T-helper 17 cell (primary cell): ENCODE measurements around the gene TACC2. TPM values are rescaled to one million over a fixed set of nuclear protein-coding genes. Genes with fewer than 3 reads are reported as not detected.
"Not testable (repeated sequence)": the region's sequence is repeated elsewhere in the genome, so short reads cannot be mapped to it uniquely, and the experiment has no call there.

Experiments
- ATAC-seq: fragments of 150-1000 bp; cut with Tn5 transposase; 2 replicates; pipeline ENCODE4 v1.10.0; 2021; ENCODE audit warnings: mild to moderate bottlenecking, moderate library complexity
- DNase-seq, 3 donors: peaks; one replicate each; pipeline versions ENCODE4 v3.0.0 to v3.0.0-alpha.2; 2020 to 2021
- H3K9me3 ChIP-seq: one replicate; pipeline ENCODE4 v1.7.0; 2013; ENCODE audit warnings: low read length, mild to moderate bottlenecking; ENCODE audit not compliant: control insufficient read depth, poor library complexity, severe bottlenecking
- H3K27ac Mint-ChIP-seq: one replicate; pipeline ENCODE4 v1.8.0; 2022; ENCODE audit warnings: mild to moderate bottlenecking, moderate library complexity, mixed read lengths
- H3K27me3 Mint-ChIP-seq: one replicate; pipeline ENCODE4 v1.8.0; 2022; ENCODE audit warnings: mixed read lengths
- H3K36me3 Mint-ChIP-seq: one replicate; pipeline ENCODE4 v1.8.0; 2022; ENCODE audit warnings: low read depth, mixed read lengths
- H3K4me1 Mint-ChIP-seq: one replicate; pipeline ENCODE4 v1.8.0; 2022; ENCODE audit warnings: mild to moderate bottlenecking, mixed read lengths
- H3K4me3 Mint-ChIP-seq: one replicate; pipeline ENCODE4 v1.8.0; 2022; ENCODE audit warnings: mild to moderate bottlenecking, moderate library complexity, mixed read lengths
- total RNA-seq, 4 donors: library from RNA in 2 of 4; stranded (reverse) in 2 of 4; gene quantifications; one replicate each; pipeline ENCODE4 v1.2.3 and lab custom pipeline; 2022 to 2026

The TACC2 gene
- total RNA-seq, 2 donors from 2014 or later: not detected

- H3K4me3 Mint-ChIP-seq: no peak overlapping the region
- no peaks in the 10 kb centered on the region for H3K4me1 Mint-ChIP-seq
Observed at GRCh38 chr10:122087436-122087835, 98.5 kb downstream of the TACC2 start.

GRCh38 chr10:122089311-122090017 is 100.5 kb downstream of the TACC2 start:
- H3K4me3 Mint-ChIP-seq: no peak overlapping the region
- ATAC-seq: no peak
- no peaks in the 10 kb centered on the region for H3K9me3 ChIP-seq
- H3K27ac Mint-ChIP-seq: no peak overlapping the region
- peaks cover 29% of the 10 kb centered on the region for H3K27me3 Mint-ChIP-seq
- H3K4me1 Mint-ChIP-seq: no peaks in the 10 kb centered on the region
- DNase-seq: no peak
- no peaks in the 10 kb centered on the region for H3K36me3 Mint-ChIP-seq

More at GRCh38 chr10:122087436-122087835, 98.5 kb downstream of the TACC2 start:
- ATAC-seq: no peak
- Mint-ChIP-seq H3K27ac (no peak overlapping the region), H3K36me3 (no peaks in the 10 kb centered on the region), H3K27me3 (peaks cover 27% of the 10 kb centered on the region)
- no peak for DNase-seq
- no peaks in the 10 kb centered on the region for H3K9me3 ChIP-seq

GRCh38 chr10:122091722-122092121 is 102.8 kb downstream of the TACC2 start:
- no peaks in the 10 kb centered on the region for H3K9me3 ChIP-seq
- H3K4me3 Mint-ChIP-seq: no peak overlapping the region
- DNase-seq: no peak
- H3K36me3 Mint-ChIP-seq: no peaks in the 10 kb centered on the region
- no peak overlapping the region for H3K27ac Mint-ChIP-seq
- no peak for ATAC-seq
- peaks cover 29% of the 10 kb centered on the region for H3K27me3 Mint-ChIP-seq
- no peaks in the 10 kb centered on the region for H3K4me1 Mint-ChIP-seq

- no peak for DNase-seq
- H3K36me3 Mint-ChIP-seq: no peaks in the 10 kb centered on the region
- peaks cover 40% of the 10 kb centered on the region for H3K27me3 Mint-ChIP-seq
- no peaks in the 10 kb centered on the region for H3K9me3 ChIP-seq
- ATAC-seq: no peak
- no peak overlapping the region for H3K4me3 Mint-ChIP-seq
- no peak overlapping the region for H3K27ac Mint-ChIP-seq
- H3K4me1 Mint-ChIP-seq: no peaks in the 10 kb centered on the region
Observed at GRCh38 chr10:122093076-122093475, 104.1 kb downstream of the TACC2 start.

- ATAC-seq, H3K4me3 Mint-ChIP-seq, H3K9me3 ChIP-seq: not testable (repeated sequence)
Observed at GRCh38 chr10:122096181-122096580, 107.2 kb downstream of the TACC2 start.

GRCh38 chr10:122096705-122097104 is 107.7 kb downstream of the TACC2 start:
- Mint-ChIP-seq H3K27me3 (peaks cover 31% of the 10 kb centered on the region), H3K4me3 (no peak overlapping the region), H3K36me3 (no peaks in the 10 kb centered on the region), H3K27ac (no peak overlapping the region), H3K4me1 (no peaks in the 10 kb centered on the region)
- no peak for DNase-seq
- ATAC-seq: no peak
- no peaks in the 10 kb centered on the region for H3K9me3 ChIP-seq

More at GRCh38 chr10:122096181-122096580, 107.2 kb downstream of the TACC2 start:
- H3K27me3 Mint-ChIP-seq: peaks cover 35% of the 10 kb centered on the region
- H3K27ac Mint-ChIP-seq, H3K4me1 Mint-ChIP-seq, DNase-seq, H3K36me3 Mint-ChIP-seq: not testable (repeated sequence)

GRCh38 chr10:122097935-122098334 is 109.0 kb downstream of the TACC2 start:
- ATAC-seq (no peak), DNase-seq (no peak)
- Mint-ChIP-seq H3K27ac (no peak overlapping the region), H3K4me1 (no peaks in the 10 kb centered on the region), H3K36me3 (no peaks in the 10 kb centered on the region), H3K27me3 (peaks cover 19% of the 10 kb centered on the region), H3K4me3 (no peak overlapping the region)
- no peaks in the 10 kb centered on the region for H3K9me3 ChIP-seq

- H3K27me3 Mint-ChIP-seq: peaks cover 17% of the 10 kb centered on the region
Observed at GRCh38 chr10:122098924-122099323, 110.0 kb downstream of the TACC2 start.

GRCh38 chr10:122099562-122099961 is 110.6 kb downstream of the TACC2 start:
- Mint-ChIP-seq H3K27me3 (peaks cover 17% of the 10 kb centered on the region), H3K36me3 (no peaks in the 10 kb centered on the region), H3K4me3 (no peak overlapping the region), H3K27ac (no peak overlapping the region), H3K4me1 (no peaks in the 10 kb centered on the region)
- DNase-seq (no peak), ATAC-seq (no peak)
- H3K9me3 ChIP-seq: no peaks in the 10 kb centered on the region

More at GRCh38 chr10:122098924-122099323, 110.0 kb downstream of the TACC2 start:
- Mint-ChIP-seq H3K36me3 (no peaks in the 10 kb centered on the region), H3K4me3 (no peak overlapping the region), H3K27ac (no peak overlapping the region), H3K4me1 (no peaks in the 10 kb centered on the region)
- ATAC-seq (no peak), DNase-seq (no peak)
- no peaks in the 10 kb centered on the region for H3K9me3 ChIP-seq

- H3K9me3 ChIP-seq: no peaks in the 10 kb centered on the region
- DNase-seq (no peak), ATAC-seq (no peak)
- Mint-ChIP-seq H3K4me1 (no peaks in the 10 kb centered on the region), H3K27me3 (peaks cover 18% of the 10 kb centered on the region), H3K27ac (no peak overlapping the region), H3K4me3 (no peak overlapping the region), H3K36me3 (no peaks in the 10 kb centered on the region)
Observed at GRCh38 chr10:122102146-122102868, 113.3 kb downstream of the TACC2 start.

GRCh38 chr10:122102869-122103525 is 114.0 kb downstream of the TACC2 start:
- Mint-ChIP-seq H3K27me3 (peaks cover 14% of the 10 kb centered on the region), H3K4me1 (no peaks in the 10 kb centered on the region), H3K36me3 (no peaks in the 10 kb centered on the region), H3K4me3 (no peak overlapping the region), H3K27ac (no peak overlapping the region)
- no peak for DNase-seq
- H3K9me3 ChIP-seq: no peaks in the 10 kb centered on the region
- no peak for ATAC-seq

GRCh38 chr10:122103592-122103991 is 114.6 kb downstream of the TACC2 start:
- H3K27me3 Mint-ChIP-seq: peaks cover 14% of the 10 kb centered on the region
- DNase-seq (no peak), ATAC-seq (no peak)
- no peak overlapping the region for H3K4me3 Mint-ChIP-seq
- no peaks in the 10 kb centered on the region for H3K9me3 ChIP-seq
- no peaks in the 10 kb centered on the region for H3K4me1 Mint-ChIP-seq
- H3K36me3 Mint-ChIP-seq: no peaks in the 10 kb centered on the region
- no peak overlapping the region for H3K27ac Mint-ChIP-seq

GRCh38 chr10:122108786-122109185 is 119.8 kb downstream of the TACC2 start:
- not testable (repeated sequence) for H3K4me3 Mint-ChIP-seq, H3K4me1 Mint-ChIP-seq, H3K9me3 ChIP-seq, ATAC-seq, H3K27ac Mint-ChIP-seq, H3K36me3 Mint-ChIP-seq, DNase-seq
- H3K27me3 Mint-ChIP-seq: peaks cover 38% of the 10 kb centered on the region
